8988T (cell line): ENCODE data around the gene AHSG.
"Not testable (repeated sequence)": the region's sequence is repeated elsewhere in the genome, so short reads cannot be mapped to it uniquely, and the experiment has no call there.

ENCODE experiments used
- DNase-seq: peaks from one replicate; pipeline ENCODE4 v3.0.0; 2011

AHSG gene

GRCh38 chr3:186612721-186613636 lies at the start of gene AHSG:
AHSG (plus strand) TSS chr3:186613060; CDS start chr3:186613142, 82 bp downstream.
- DNase-seq: no peak

- DNase-seq: no peak
Measured at GRCh38 chr3:186564586-186564985, 48.3 kb upstream of the AHSG start.

- DNase-seq: no peak
Measured at GRCh38 chr3:186566772-186567071, 46.1 kb upstream of the AHSG start.

GRCh38 chr3:186567072-186567921 lies 45.6 kb upstream of the AHSG start, which contains the start of gene TBCCD1:
TBCCD1 (minus strand) TSS chr3:186567339; CDS start chr3:186564329, 3,010 bp downstream.
- DNase-seq: peak; percentile 67

- DNase-seq: not testable (repeated sequence)
Measured at GRCh38 chr3:186569361-186569760, 43.5 kb upstream of the AHSG start.

- DNase-seq: no peak
Measured at GRCh38 chr3:186569779-186570095, 43.1 kb upstream of the AHSG start.

- DNase-seq: peak; percentile 97
Measured at GRCh38 chr3:186570096-186570940, 42.5 kb upstream of the AHSG start, which contains the start of gene DNAJB11. DNAJB11 (plus strand) TSS chr3:186570720; CDS start chr3:186570898, 178 bp downstream.

- DNase-seq: no peak
Measured at GRCh38 chr3:186570941-186571643, 41.8 kb upstream of the AHSG start.

- no peak for DNase-seq
Measured at GRCh38 chr3:186571644-186572013, 41.2 kb upstream of the AHSG start.

- DNase-seq: no peak
Measured at GRCh38 chr3:186577521-186577920, 35.3 kb upstream of the AHSG start.

GRCh38 chr3:186580785-186581184 lies 32.1 kb upstream of the AHSG start:
- no peak for DNase-seq

- DNase-seq: no peak
Measured at GRCh38 chr3:186582541-186582940, 30.3 kb upstream of the AHSG start.

GRCh38 chr3:186583831-186584230 lies 29.0 kb upstream of the AHSG start:
- DNase-seq: no peak

GRCh38 chr3:186586245-186586644 lies 26.6 kb upstream of the AHSG start:
- DNase-seq: not testable (repeated sequence)

- no peak for DNase-seq
Measured at GRCh38 chr3:186587183-186587582, 25.7 kb upstream of the AHSG start.

GRCh38 chr3:186588632-186589031 lies 24.2 kb upstream of the AHSG start:
- no peak for DNase-seq

GRCh38 chr3:186589121-186589520 lies 23.7 kb upstream of the AHSG start:
- no peak for DNase-seq

- no peak for DNase-seq
Measured at GRCh38 chr3:186589856-186590579, 22.8 kb upstream of the AHSG start.

GRCh38 chr3:186590580-186591295 lies 22.1 kb upstream of the AHSG start:
- no peak for DNase-seq

GRCh38 chr3:186592682-186593081 lies 20.2 kb upstream of the AHSG start:
- DNase-seq: no peak

- DNase-seq: no peak
Measured at GRCh38 chr3:186593862-186594261, 19.0 kb upstream of the AHSG start.
